ENCODE measurements around the gene CETP. TPM values are rescaled to one million over a fixed set of nuclear protein-coding genes. Genes with fewer than 3 reads are reported as not detected.
A peak's percentile ranks its signal among the peaks of the same experiment; 100 is the strongest.
"Not testable (repeated sequence)": the region's sequence is repeated elsewhere in the genome, so short reads cannot be mapped to it uniquely, and the experiment has no call there.

Gene CETP
- total RNA-seq, 1 donor from 2014 or later: not detected

DNA sequence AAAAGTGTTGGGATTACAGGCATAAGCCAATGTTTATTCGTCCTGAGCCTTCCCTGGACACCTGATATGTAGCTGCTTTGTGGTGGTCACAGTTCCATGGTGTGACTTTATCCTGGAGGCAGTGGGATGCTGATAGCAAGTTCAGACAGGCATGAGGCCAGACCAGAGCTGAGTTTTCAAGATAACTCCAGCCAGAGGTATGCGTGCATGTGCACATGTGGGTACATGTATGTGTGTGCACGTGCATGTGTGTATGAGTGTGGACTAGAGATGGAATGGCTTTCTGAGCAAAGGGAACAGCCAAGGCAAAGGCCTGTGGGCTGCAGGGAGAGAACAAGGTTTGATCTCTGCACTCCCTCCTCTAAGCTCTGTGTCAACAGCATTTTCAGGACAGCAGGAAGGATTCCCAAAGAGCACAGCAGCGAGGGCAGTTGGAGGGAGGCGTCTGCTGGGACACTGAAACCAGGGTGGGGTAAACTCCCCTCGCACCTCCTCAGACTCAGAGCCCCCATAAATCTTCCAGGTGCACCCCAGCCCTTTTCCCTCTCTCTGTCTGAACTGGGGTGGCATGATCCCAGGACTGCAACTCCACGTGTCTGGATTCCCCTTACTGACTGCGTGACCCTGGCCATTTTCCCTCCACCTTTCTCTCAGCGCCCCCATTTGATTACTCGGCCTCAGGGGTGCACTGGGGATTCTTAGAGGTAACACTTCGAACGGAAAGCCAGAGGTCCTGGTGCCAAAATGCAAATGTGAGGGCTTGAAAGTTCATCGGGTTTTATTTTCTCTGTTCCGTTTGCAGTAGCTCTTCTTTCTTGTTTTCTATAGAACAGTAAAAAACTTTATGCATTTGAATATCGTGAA is 42.9 kb downstream of the CETP start:
- H3K4me3 Mint-ChIP-seq (ENCODE audit: unreplicated experiment): no peak overlapping the region
- H3K27ac ChIP-seq (ENCODE audit: low read depth, low read length): no peak overlapping the region
- TF ChIP-seq EZH2 (IDR thresholded peaks at IDR 0.05; ENCODE audit: insufficient read depth, low read length): no peak
- TF ChIP-seq, protein P1, sequence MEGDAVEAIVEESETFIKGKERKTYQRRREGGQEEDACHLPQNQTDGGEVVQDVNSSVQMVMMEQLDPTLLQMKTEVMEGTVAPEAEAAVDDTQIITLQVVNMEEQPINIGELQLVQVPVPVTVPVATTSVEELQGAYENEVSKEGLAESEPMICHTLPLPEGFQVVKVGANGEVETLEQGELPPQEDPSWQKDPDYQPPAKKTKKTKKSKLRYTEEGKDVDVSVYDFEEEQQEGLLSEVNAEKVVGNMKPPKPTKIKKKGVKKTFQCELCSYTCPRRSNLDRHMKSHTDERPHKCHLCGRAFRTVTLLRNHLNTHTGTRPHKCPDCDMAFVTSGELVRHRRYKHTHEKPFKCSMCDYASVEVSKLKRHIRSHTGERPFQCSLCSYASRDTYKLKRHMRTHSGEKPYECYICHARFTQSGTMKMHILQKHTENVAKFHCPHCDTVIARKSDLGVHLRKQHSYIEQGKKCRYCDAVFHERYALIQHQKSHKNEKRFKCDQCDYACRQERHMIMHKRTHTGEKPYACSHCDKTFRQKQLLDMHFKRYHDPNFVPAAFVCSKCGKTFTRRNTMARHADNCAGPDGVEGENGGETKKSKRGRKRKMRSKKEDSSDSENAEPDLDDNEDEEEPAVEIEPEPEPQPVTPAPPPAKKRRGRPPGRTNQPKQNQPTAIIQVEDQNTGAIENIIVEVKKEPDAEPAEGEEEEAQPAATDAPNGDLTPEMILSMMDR (IDR thresholded peaks at IDR 0.05; ENCODE audit: insufficient read depth, low read depth, low read length): no peak
- H3K4me1 ChIP-seq (ENCODE audit: insufficient read depth, low read length): peaks cover 15% of the 10 kb centered on the region
- no peak overlapping the region for H3K4me2 ChIP-seq (ENCODE audit: low read length)
- FAIRE-seq (no peak), DNase-seq (ENCODE audit: low read depth) (no peak)
- H3K27me3 ChIP-seq (ENCODE audit: insufficient read depth, low read length): no peaks in the 10 kb centered on the region
- H3K4me1 Mint-ChIP-seq (ENCODE audit: low read depth, unreplicated experiment): peaks cover 8% of the 10 kb centered on the region
- H4K20me1 ChIP-seq (ENCODE audit: insufficient read depth, low read length): no peaks in the 10 kb centered on the region
- H3K27me3 Mint-ChIP-seq (ENCODE audit: low read depth, unreplicated experiment): no peaks in the 10 kb centered on the region
- no peaks in the 10 kb centered on the region for H3K36me3 ChIP-seq (ENCODE audit: insufficient read depth, low read length)
- H3K4me3 ChIP-seq (ENCODE audit: insufficient read depth, low read depth, low read length): no peak overlapping the region
- no peaks in the 10 kb centered on the region for H3K9me3 ChIP-seq (ENCODE audit: insufficient read depth, low read depth, low read length)
- peaks cover 12% of the 10 kb centered on the region for H3K79me2 ChIP-seq (ENCODE audit: insufficient read depth, low read length)
- no peak overlapping the region for H3K9ac ChIP-seq (ENCODE audit: low read length)
- no peaks in the 10 kb centered on the region for H3K9me3 Mint-ChIP-seq (ENCODE audit: unreplicated experiment)
- no peak overlapping the region for H2AFZ ChIP-seq (ENCODE audit: low read depth, low read length)
- H3K36me3 Mint-ChIP-seq (ENCODE audit: low read depth, unreplicated experiment): peaks cover 7% of the 10 kb centered on the region
- peak overlapping the region; percentile 1 for H3K27ac Mint-ChIP-seq (ENCODE audit: unreplicated experiment)

DNA sequence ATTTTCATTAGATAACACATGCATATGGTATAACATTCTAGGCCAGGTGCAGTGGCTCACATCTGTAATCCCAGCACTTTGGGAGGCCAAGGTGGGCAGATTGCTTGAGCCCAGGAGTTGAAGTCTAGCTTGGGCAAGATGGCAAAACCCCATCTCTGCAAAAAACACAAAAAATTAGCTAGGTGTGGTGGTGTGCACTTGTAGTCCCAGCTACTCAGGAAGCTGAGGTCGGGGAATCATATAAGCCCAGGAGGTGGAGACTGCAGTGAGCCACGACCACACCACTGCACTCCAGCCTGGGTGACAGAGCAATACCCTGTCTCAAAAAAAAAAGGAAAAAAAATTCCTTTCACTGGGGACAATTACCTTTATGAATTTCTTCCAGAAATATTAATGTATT is 43.8 kb downstream of the CETP start:
- H3K4me1 Mint-ChIP-seq (ENCODE audit: low read depth, unreplicated experiment): not testable (repeated sequence)

DNA sequence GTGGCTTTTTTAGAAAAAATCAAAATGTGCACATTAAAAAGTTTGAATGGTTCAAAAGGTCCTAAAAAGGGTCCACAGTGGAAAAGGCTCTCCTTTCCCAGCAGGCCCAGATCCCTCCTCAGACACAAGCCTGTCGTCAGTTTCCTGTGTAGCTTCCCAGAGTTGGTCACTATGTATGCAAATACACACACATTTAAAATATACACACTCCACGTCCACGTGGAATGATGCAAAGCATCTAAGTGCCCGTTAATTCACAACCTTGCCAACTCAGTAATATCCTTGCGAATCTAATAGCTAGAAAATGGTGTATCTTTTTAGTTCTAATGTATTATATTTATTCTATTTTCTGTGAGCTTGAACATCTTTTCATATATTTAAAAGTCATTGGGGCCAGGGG is 45.3 kb downstream of the CETP start:
- TF ChIP-seq, protein P1 (IDR thresholded peaks at IDR 0.05; ENCODE audit: insufficient read depth, low read depth, low read length): no peak
- TF ChIP-seq EZH2 (IDR thresholded peaks at IDR 0.05; ENCODE audit: insufficient read depth, low read length): no peak
- H3K79me2 ChIP-seq (ENCODE audit: insufficient read depth, low read length): peaks cover 4% of the 10 kb centered on the region
- no peaks in the 10 kb centered on the region for H4K20me1 ChIP-seq (ENCODE audit: insufficient read depth, low read length)
- no peaks in the 10 kb centered on the region for H3K9me3 ChIP-seq (ENCODE audit: insufficient read depth, low read depth, low read length)
- no peaks in the 10 kb centered on the region for H3K4me1 ChIP-seq (ENCODE audit: insufficient read depth, low read length)
- H2AFZ ChIP-seq (ENCODE audit: low read depth, low read length): no peak overlapping the region
- no peak overlapping the region for H3K4me3 ChIP-seq (ENCODE audit: insufficient read depth, low read depth, low read length)
- DNase-seq (ENCODE audit: low read depth): no peak
- Mint-ChIP-seq H3K27me3 (ENCODE audit: low read depth, unreplicated experiment) (no peaks in the 10 kb centered on the region), H3K9me3 (ENCODE audit: unreplicated experiment) (no peaks in the 10 kb centered on the region), H3K36me3 (ENCODE audit: low read depth, unreplicated experiment) (peaks cover 4% of the 10 kb centered on the region), H3K4me1 (ENCODE audit: low read depth, unreplicated experiment) (no peaks in the 10 kb centered on the region), H3K27ac (ENCODE audit: unreplicated experiment) (no peak overlapping the region), H3K4me3 (ENCODE audit: unreplicated experiment) (no peak overlapping the region)
- FAIRE-seq: no peak
- no peaks in the 10 kb centered on the region for H3K27me3 ChIP-seq (ENCODE audit: insufficient read depth, low read length)
- H3K36me3 ChIP-seq (ENCODE audit: insufficient read depth, low read length): no peaks in the 10 kb centered on the region
- H3K9ac ChIP-seq (ENCODE audit: low read length): no peak overlapping the region
- H3K27ac ChIP-seq (ENCODE audit: low read depth, low read length): no peak overlapping the region
- no peak overlapping the region for H3K4me2 ChIP-seq (ENCODE audit: low read length)

More for the DNA sequence above, 43.8 kb downstream of the CETP start:
- FAIRE-seq; H3K36me3 ChIP-seq (ENCODE audit: insufficient read depth, low read length); DNase-seq (ENCODE audit: low read depth); H3K79me2 ChIP-seq (ENCODE audit: insufficient read depth, low read length); H2AFZ ChIP-seq (ENCODE audit: low read depth, low read length); H4K20me1 ChIP-seq (ENCODE audit: insufficient read depth, low read length); H3K4me2 ChIP-seq (ENCODE audit: low read length); H3K27ac Mint-ChIP-seq (ENCODE audit: unreplicated experiment); H3K4me1 ChIP-seq (ENCODE audit: insufficient read depth, low read length); H3K27ac ChIP-seq (ENCODE audit: low read depth, low read length); H3K9me3 ChIP-seq (ENCODE audit: insufficient read depth, low read depth, low read length); H3K4me3 Mint-ChIP-seq (ENCODE audit: unreplicated experiment); H3K27me3 ChIP-seq (ENCODE audit: insufficient read depth, low read length); H3K27me3 Mint-ChIP-seq (ENCODE audit: low read depth, unreplicated experiment); H3K9ac ChIP-seq (ENCODE audit: low read length); H3K36me3 Mint-ChIP-seq (ENCODE audit: low read depth, unreplicated experiment); H3K9me3 Mint-ChIP-seq (ENCODE audit: unreplicated experiment); H3K4me3 ChIP-seq (ENCODE audit: insufficient read depth, low read depth, low read length): not testable (repeated sequence)

All from astrocyte (in vitro differentiated cells and primary cell).